HL-60 (cell line): ENCODE measurements around the gene IER2.

ENCODE experiments used
- DNase-seq, 2 experiments: peaks; one replicate each; pipeline ENCODE4 v3.0.0-alpha.2; 2010 to 2020; ENCODE audit warnings: low read depth in 1 of 2, low spot score in 1 of 2
- H3K27ac ChIP-seq: fragments of 250-450 bp; sonication (Bioruptor Pico); replicated peaks from 2 replicates; pipeline ENCODE4 v1.5.1; 2020; ENCODE audit warnings: mild to moderate bottlenecking, moderate library complexity
- H3K27me3 ChIP-seq: fragments of 250-450 bp; sonication (Bioruptor Pico); 2 replicates; pipeline ENCODE4 v1.5.1; 2021; ENCODE audit warnings: mild to moderate bottlenecking, moderate library complexity; ENCODE audit not compliant: insufficient read depth, poor library complexity, severe bottlenecking
- H3K4me3 ChIP-seq: replicated peaks from 2 replicates; pipeline ENCODE4 v1.5.1; 2011; ENCODE audit warnings: mild to moderate bottlenecking, control low read depth, low read length; ENCODE audit not compliant: insufficient read depth
- GABPA ChIP-seq: IDR thresholded peaks from 2 replicates; pipeline ENCODE4 v1.6.1; 2012; ENCODE audit warnings: low read depth
- POLR2AphosphoS5 ChIP-seq: IDR thresholded peaks from 2 replicates; pipeline ENCODE4 v1.6.1; 2012; ENCODE audit warnings: low read depth
- SPI1 ChIP-seq: IDR thresholded peaks from 2 replicates; pipeline ENCODE4 v1.6.1; 2012; ENCODE audit warnings: low read depth, mild to moderate bottlenecking, borderline replicate concordance
- TF ChIP-seq, protein P1 (sequence below): IDR thresholded peaks from one replicate; pipeline ENCODE4 v1.5.1; 2011; ENCODE audit warnings: low read length, control low read depth, inconsistent platforms; ENCODE audit not compliant: insufficient read depth
- TF ChIP-seq, protein P2 (sequence below): IDR thresholded peaks from 2 replicates; pipeline ENCODE4 v1.6.1; 2012; ENCODE audit warnings: low read depth; ENCODE audit not compliant: insufficient replicate concordance

Gene IER2

DNA sequence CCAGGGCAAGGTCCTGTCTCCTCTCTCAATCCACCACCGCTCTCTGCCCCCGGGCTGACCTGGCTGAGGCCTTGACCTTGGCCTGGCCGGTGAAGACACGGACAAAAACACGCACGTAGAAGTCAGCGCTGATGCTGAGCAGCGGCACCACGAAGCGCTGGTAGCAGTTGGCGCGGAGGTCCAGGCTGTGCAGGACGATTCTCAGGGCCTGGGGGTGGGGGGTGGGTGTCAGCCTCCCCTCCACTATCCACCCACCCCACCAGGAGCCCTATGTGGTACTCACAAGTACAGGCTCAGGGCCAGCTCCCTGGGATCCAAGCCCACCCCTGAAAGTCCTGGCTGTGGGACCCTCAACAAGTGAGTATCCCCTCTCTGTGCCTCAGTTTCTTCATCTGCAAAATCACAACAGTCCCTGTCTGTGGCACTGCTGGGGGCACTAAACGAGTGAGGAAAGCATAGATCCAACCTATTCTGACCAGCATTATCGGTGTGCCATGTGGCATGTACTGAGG lies 40.1 kb upstream of the IER2 start:
- Histone ChIP-seq H3K27me3 (no peaks in the 10 kb centered on the region), H3K4me3 (no peak overlapping the region), H3K27ac (no peak overlapping the region)
- TF ChIP-seq POLR2AphosphoS5 (no peak), SPI1 (no peak), GABPA (no peak)
- TF ChIP-seq, protein P1, sequence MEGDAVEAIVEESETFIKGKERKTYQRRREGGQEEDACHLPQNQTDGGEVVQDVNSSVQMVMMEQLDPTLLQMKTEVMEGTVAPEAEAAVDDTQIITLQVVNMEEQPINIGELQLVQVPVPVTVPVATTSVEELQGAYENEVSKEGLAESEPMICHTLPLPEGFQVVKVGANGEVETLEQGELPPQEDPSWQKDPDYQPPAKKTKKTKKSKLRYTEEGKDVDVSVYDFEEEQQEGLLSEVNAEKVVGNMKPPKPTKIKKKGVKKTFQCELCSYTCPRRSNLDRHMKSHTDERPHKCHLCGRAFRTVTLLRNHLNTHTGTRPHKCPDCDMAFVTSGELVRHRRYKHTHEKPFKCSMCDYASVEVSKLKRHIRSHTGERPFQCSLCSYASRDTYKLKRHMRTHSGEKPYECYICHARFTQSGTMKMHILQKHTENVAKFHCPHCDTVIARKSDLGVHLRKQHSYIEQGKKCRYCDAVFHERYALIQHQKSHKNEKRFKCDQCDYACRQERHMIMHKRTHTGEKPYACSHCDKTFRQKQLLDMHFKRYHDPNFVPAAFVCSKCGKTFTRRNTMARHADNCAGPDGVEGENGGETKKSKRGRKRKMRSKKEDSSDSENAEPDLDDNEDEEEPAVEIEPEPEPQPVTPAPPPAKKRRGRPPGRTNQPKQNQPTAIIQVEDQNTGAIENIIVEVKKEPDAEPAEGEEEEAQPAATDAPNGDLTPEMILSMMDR = no peak
- TF ChIP-seq, protein P2, sequence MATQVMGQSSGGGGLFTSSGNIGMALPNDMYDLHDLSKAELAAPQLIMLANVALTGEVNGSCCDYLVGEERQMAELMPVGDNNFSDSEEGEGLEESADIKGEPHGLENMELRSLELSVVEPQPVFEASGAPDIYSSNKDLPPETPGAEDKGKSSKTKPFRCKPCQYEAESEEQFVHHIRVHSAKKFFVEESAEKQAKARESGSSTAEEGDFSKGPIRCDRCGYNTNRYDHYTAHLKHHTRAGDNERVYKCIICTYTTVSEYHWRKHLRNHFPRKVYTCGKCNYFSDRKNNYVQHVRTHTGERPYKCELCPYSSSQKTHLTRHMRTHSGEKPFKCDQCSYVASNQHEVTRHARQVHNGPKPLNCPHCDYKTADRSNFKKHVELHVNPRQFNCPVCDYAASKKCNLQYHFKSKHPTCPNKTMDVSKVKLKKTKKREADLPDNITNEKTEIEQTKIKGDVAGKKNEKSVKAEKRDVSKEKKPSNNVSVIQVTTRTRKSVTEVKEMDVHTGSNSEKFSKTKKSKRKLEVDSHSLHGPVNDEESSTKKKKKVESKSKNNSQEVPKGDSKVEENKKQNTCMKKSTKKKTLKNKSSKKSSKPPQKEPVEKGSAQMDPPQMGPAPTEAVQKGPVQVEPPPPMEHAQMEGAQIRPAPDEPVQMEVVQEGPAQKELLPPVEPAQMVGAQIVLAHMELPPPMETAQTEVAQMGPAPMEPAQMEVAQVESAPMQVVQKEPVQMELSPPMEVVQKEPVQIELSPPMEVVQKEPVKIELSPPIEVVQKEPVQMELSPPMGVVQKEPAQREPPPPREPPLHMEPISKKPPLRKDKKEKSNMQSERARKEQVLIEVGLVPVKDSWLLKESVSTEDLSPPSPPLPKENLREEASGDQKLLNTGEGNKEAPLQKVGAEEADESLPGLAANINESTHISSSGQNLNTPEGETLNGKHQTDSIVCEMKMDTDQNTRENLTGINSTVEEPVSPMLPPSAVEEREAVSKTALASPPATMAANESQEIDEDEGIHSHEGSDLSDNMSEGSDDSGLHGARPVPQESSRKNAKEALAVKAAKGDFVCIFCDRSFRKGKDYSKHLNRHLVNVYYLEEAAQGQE = no peak
- DNase-seq = no peak

DNA sequence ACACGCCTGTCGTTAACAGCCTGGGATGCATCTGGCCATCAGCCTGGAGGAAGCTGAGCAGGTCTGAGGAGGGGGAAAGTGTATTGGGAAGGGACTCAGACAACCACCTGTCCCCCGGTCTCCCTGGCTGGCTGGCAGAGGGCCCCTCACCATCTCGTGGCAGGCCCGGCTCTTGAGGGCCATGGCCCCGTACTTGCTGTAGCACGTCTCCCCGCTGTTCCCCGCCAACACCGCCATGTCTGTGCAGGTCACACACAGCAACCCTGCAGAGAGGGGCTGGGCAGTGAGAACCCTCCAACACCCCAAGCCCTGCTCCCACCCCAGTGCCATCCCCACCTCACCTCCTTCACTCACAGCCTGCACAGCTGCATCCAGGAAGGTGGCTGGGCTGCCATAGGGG lies 37.7 kb upstream of the IER2 start:
- H3K27me3 ChIP-seq = no peaks in the 10 kb centered on the region
- TF ChIP-seq, protein P2 = no peak
- TF ChIP-seq POLR2AphosphoS5 = no peak
- no peak for TF ChIP-seq SPI1
- TF ChIP-seq GABPA = no peak
- TF ChIP-seq, protein P1 = no peak
- H3K27ac ChIP-seq = no peak overlapping the region
- DNase-seq = no peak
- no peak overlapping the region for H3K4me3 ChIP-seq

DNA sequence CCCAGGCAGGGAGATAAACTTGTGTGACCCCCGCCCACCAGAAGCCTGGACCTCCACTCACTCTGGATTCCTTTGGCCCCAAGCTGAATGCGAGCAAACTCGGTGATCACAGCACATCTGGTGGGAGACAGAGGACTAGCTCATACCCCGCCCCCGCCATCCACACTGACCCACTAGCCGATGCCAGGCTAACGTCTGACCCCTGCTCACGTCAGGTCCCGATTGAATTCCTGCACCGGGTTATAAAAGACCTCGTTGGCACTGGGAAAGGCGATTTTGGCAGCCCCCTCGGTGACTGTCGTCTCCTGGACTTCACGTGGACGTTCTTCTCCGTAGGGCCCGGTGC lies 34.3 kb upstream of the IER2 start:
- peak overlapping the region; percentile 98 for H3K4me3 ChIP-seq
- no peak for DNase-seq
- peak overlapping the region; percentile 83 for H3K27ac ChIP-seq
- H3K27me3 ChIP-seq = no peaks in the 10 kb centered on the region
- TF ChIP-seq, protein P2 = no peak
- TF ChIP-seq POLR2AphosphoS5 = no peak
